Upper lobe of right lung (tissue), 1 donor: ENCODE data around the gene NPAS3. TPM values are rescaled to one million over a fixed set of nuclear protein-coding genes. Genes with fewer than 3 reads are reported as not detected.

Source experiments
- ATAC-seq: fragments of 200-7000 bp; cut with Tn5 transposase; one replicate; pipeline ENCODE4 v1.9.1; 2020; ENCODE audit warnings: mild to moderate bottlenecking, moderate library complexity
- DNase-seq: peaks from one replicate; pipeline ENCODE4 v3.0.0-alpha.2; 2020
- H3K27ac ChIP-seq: fragments of 200-600 bp; one replicate; pipeline ENCODE4 v1.8.0; 2022
- H3K27me3 ChIP-seq: fragments of 200-600 bp; one replicate; pipeline ENCODE4 v1.8.0; 2022; ENCODE audit warnings: mild to moderate bottlenecking
- H3K36me3 ChIP-seq: fragments of 200-600 bp; one replicate; pipeline ENCODE4 v1.8.0; 2022
- H3K4me1 ChIP-seq: fragments of 200-600 bp; one replicate; pipeline ENCODE4 v1.8.0; 2022
- H3K4me3 ChIP-seq: fragments of 200-600 bp; one replicate; pipeline ENCODE4 v1.8.0; 2022; ENCODE audit warnings: mild to moderate bottlenecking
- H3K9me3 ChIP-seq: fragments of 200-600 bp; one replicate; pipeline ENCODE4 v1.8.0; 2022
- intact Hi-C: fragments of 100-400 bp; cut with DNase I; formaldehyde crosslinking; loops from one replicate; pipeline ENCODE4 v1.11.0; 2022
- total RNA-seq: library from RNA; stranded (reverse); fragmentation: NEBNext Ultra II Directional; extraction: Animal tissue kit (Norgen Biotek cat#: 25700); gene quantifications from one replicate; pipeline ENCODE4 v1.2.1, GENCODE V29; 2021
- TF ChIP-seq, protein P1 (sequence below): fragments of 200-600 bp; IDR thresholded peaks from one replicate; pipeline ENCODE4 v1.8.0; 2022; ENCODE audit warnings: antibody characterized with exemption
- donor health status: DM: no; HTN: yes; CAD: no; lungs with severe emphysema.

The NPAS3 gene
- total RNA-seq, 1 donor from 2014 or later, result 1.2 TPM

GRCh38 chr14:33564774-33565630 is 626.3 kb downstream of the NPAS3 start:
- H3K9me3 ChIP-seq, result no peaks in the 10 kb centered on the region
- no peak for DNase-seq
- no peak overlapping the region for H3K4me3 ChIP-seq
- H3K4me1 ChIP-seq, result no peaks in the 10 kb centered on the region
- intact Hi-C loops, result no loop called here
- no peak overlapping the region for H3K27ac ChIP-seq
- no peak for ATAC-seq
- TF ChIP-seq, protein P1, sequence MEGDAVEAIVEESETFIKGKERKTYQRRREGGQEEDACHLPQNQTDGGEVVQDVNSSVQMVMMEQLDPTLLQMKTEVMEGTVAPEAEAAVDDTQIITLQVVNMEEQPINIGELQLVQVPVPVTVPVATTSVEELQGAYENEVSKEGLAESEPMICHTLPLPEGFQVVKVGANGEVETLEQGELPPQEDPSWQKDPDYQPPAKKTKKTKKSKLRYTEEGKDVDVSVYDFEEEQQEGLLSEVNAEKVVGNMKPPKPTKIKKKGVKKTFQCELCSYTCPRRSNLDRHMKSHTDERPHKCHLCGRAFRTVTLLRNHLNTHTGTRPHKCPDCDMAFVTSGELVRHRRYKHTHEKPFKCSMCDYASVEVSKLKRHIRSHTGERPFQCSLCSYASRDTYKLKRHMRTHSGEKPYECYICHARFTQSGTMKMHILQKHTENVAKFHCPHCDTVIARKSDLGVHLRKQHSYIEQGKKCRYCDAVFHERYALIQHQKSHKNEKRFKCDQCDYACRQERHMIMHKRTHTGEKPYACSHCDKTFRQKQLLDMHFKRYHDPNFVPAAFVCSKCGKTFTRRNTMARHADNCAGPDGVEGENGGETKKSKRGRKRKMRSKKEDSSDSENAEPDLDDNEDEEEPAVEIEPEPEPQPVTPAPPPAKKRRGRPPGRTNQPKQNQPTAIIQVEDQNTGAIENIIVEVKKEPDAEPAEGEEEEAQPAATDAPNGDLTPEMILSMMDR, result no peak
- no peaks in the 10 kb centered on the region for H3K27me3 ChIP-seq
- no peaks in the 10 kb centered on the region for H3K36me3 ChIP-seq

DNA sequence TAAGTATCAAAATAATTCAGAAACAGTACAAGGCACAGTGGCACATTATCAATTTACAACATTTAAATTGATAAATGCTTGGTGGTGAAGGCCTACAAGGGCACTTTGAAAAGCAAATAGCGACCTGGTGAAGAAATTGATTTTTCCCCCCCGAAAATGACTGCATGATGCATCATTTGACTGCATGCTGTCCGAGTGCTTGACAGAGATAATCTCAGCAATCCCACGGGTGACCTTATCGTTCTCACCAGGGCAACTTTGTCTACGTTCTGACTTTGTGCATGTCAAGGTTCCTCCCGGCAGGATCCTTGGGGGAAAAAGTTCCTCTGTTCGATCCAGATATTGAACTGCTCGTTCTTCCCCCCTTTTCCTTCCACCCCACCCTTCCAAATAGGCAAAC is 627.4 kb downstream of the NPAS3 start:
- H3K27me3 ChIP-seq, result no peaks in the 10 kb centered on the region
- DNase-seq, result no peak
- H3K4me1 ChIP-seq, result no peaks in the 10 kb centered on the region
- no peaks in the 10 kb centered on the region for H3K9me3 ChIP-seq
- no peaks in the 10 kb centered on the region for H3K36me3 ChIP-seq
- H3K27ac ChIP-seq, result no peak overlapping the region
- TF ChIP-seq, protein P1, result no peak
- no peak for ATAC-seq
- intact Hi-C loops, result no loop called here
- no peak overlapping the region for H3K4me3 ChIP-seq

GRCh38 chr14:33567023-33567728 is 628.5 kb downstream of the NPAS3 start:
- Histone ChIP-seq H3K9me3 (no peaks in the 10 kb centered on the region), H3K4me1 (no peaks in the 10 kb centered on the region), H3K27me3 (no peaks in the 10 kb centered on the region), H3K27ac (no peak overlapping the region), H3K4me3 (no peak overlapping the region), H3K36me3 (no peaks in the 10 kb centered on the region)
- TF ChIP-seq, protein P1, result no peak
- ATAC-seq (no peak), DNase-seq (no peak)
- intact Hi-C loops, result no loop called here

- DNase-seq (no peak), ATAC-seq (no peak)
- Histone ChIP-seq H3K36me3 (no peaks in the 10 kb centered on the region), H3K27ac (no peak overlapping the region), H3K9me3 (no peaks in the 10 kb centered on the region), H3K4me1 (no peaks in the 10 kb centered on the region), H3K4me3 (no peak overlapping the region), H3K27me3 (no peaks in the 10 kb centered on the region)
- intact Hi-C loops, result no loop called here
- TF ChIP-seq, protein P1, result no peak
Observed at GRCh38 chr14:33567731-33568130, 629.1 kb downstream of the NPAS3 start.

- Histone ChIP-seq H3K36me3 (no peaks in the 10 kb centered on the region), H3K27me3 (no peaks in the 10 kb centered on the region), H3K4me1 (no peaks in the 10 kb centered on the region), H3K4me3 (no peak overlapping the region), H3K27ac (no peak overlapping the region), H3K9me3 (no peaks in the 10 kb centered on the region)
- intact Hi-C loops, result no loop called here
- DNase-seq (no peak), ATAC-seq (no peak)
- TF ChIP-seq, protein P1, result no peak
Observed at GRCh38 chr14:33568935-33569579, 630.4 kb downstream of the NPAS3 start.
